Panc1 (cell line): ENCODE results near the gene CT45A6. TPM values are rescaled to one million over a fixed set of nuclear protein-coding genes. Genes with fewer than 3 reads are reported as not detected.
"Not testable (repeated sequence)": the region's sequence is repeated elsewhere in the genome, so short reads cannot be mapped to it uniquely, and the experiment has no call there.

Source experiments
- ATAC-seq: fragments of 200-7000 bp; cut with Tn5 transposase; 2 replicates; pipeline ENCODE4 v1.9.1; 2020; ENCODE audit warnings: mild to moderate bottlenecking, moderate library complexity
- Bru-seq: library from RNA; stranded (reverse); fragments of 400-500 nt; gene quantifications from one replicate; lab custom pipeline; 2021; lab: Mats Ljungman, UMichigan
- BruChase-seq, 2 experiments: library from RNA; stranded (reverse); fragments of 400-500 nt; gene quantifications; one replicate each; lab custom pipeline; 2021; lab: Mats Ljungman, UMichigan
- BruUV-seq: library from RNA; stranded (reverse); fragments of 400-500 nt; replicated peaks from 2 replicates; lab custom pipeline; 2021; lab: Mats Ljungman, UMichigan
- CTCF ChIA-PET: fragments of 300-600 bp; sonication (Branson Sonifier 250); formaldehyde crosslinking; loops from one replicate; lab custom pipeline; 2022; ENCODE audit warnings: antibody characterized with exemption; lab: Charles Lee
- POLR2A ChIA-PET: fragments of 300-600 bp; sonication (Branson Sonifier 250); formaldehyde crosslinking; loops from one replicate; lab custom pipeline; 2022; ENCODE audit warnings: antibody characterized with exemption; lab: Charles Lee
- DNase-seq: peaks from one replicate; pipeline ENCODE4 v3.0.0-alpha.2; 2010; ENCODE audit warnings: low read depth, low spot score
- H3K27ac ChIP-seq: 2 replicates; pipeline ENCODE4 v1.5.1; 2011; ENCODE audit warnings: mild to moderate bottlenecking, low read length, inconsistent platforms
- H3K27me3 ChIP-seq: fragments of 200-500 bp; sonication (Bioruptor generic); 2 replicates; pipeline ENCODE4 v1.6.0; 2014; ENCODE audit warnings: low read length, inconsistent platforms; ENCODE audit not compliant: control insufficient read depth, insufficient read depth
- H3K36me3 ChIP-seq: fragments of 200-500 bp; sonication (Bioruptor generic); 2 replicates; pipeline ENCODE4 v1.5.1; 2014; ENCODE audit warnings: inconsistent platforms, mild to moderate bottlenecking, low read length, moderate library complexity; ENCODE audit not compliant: control insufficient read depth, insufficient read depth
- H3K4me1 ChIP-seq: 2 replicates; pipeline ENCODE4 v1.5.1; 2011; ENCODE audit warnings: inconsistent platforms, mild to moderate bottlenecking, low read length, moderate library complexity; ENCODE audit not compliant: control insufficient read depth, insufficient read depth
- H3K4me3 ChIP-seq, 2 experiments: 2 replicates each; pipeline ENCODE4 v1.5.1; 2011 to 2012; ENCODE audit warnings: low read depth in 2 of 2, low read length in 2 of 2, mild to moderate bottlenecking in 2 of 2, inconsistent platforms in 1 of 2, moderate library complexity in 1 of 2
- H3K9me3 ChIP-seq: fragments of 200-500 bp; sonication (Bioruptor generic); 2 replicates; pipeline ENCODE4 v1.5.1; 2014; ENCODE audit warnings: low read depth, mild to moderate bottlenecking, inconsistent platforms, low read length, moderate library complexity; ENCODE audit not compliant: control insufficient read depth, insufficient read depth
- in situ Hi-C: cut with HindIII; loops from 2 replicates; pipeline ENCODE4 v1.10.0; 2016; ENCODE audit warnings: low sequenced_read_pairs, low pct_unique_long_range_greater_than_20kb
- intact Hi-C: fragments of 100-400 bp; cut with micrococcal nuclease; formaldehyde crosslinking; loops from one replicate; pipeline ENCODE4 v1.10.0; 2022; ENCODE audit not compliant: unreplicated experiment
- long read RNA-seq: library from polyadenylated mRNA; unstranded; transcript quantifications from one replicate; pipeline ENCODE4 v2.0.0, GENCODE V29; 2021; ENCODE audit not compliant: unreplicated experiment
- polyA plus RNA-seq: library from polyadenylated mRNA; unstranded; fragments of >200 nt; gene quantifications from one replicate; pipeline ENCODE4 v1.2.1, GENCODE V29; 2012; ENCODE audit warnings: missing spikeins; ENCODE audit not compliant: insufficient read length
- total RNA-seq: library from RNA; stranded (reverse); gene quantifications from one replicate; pipeline ENCODE4 v1.2.1, GENCODE V29; 2021; ENCODE audit not compliant: unreplicated experiment

CT45A6 gene, protein sequence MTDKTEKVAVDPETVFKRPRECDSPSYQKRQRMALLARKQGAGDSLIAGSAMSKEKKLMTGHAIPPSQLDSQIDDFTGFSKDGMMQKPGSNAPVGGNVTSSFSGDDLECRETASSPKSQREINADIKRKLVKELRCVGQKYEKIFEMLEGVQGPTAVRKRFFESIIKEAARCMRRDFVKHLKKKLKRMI
- total RNA-seq (not detected), Bru-seq, nascent RNA (not detected), BruChase-seq, experiment 1, labeled RNA remaining after a 2-hour chase (not detected), BruChase-seq, experiment 2, labeled RNA remaining after a 6-hour chase (not detected)
- polyA plus RNA-seq: not detected
- long read RNA-seq: 0 reads

DNA sequence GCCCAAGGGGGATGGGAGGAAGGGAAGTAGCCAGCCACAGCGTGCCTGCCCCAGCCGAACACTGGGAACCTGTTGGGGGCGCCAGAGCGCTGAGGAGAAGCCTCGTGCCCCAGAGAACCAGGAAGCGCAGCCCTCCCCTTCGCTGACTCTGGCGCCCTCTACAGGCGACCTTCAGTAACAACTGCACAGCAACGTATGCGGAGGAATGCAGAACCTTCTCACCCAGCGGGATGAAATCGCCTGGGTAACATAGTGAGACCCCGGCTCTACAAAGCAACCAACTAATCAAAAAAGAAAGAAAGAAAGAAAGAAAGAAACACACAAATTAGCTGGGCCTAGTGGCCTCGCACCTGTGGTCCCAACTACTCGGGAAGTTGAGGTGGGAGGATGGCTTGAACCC, at the start of gene CT45A6:
CT45A6 (minus strand) TSS at position 101 of the 400 bp plus-strand sequence. CDS start 3,794 bp downstream, outside the sequence.
- intact Hi-C loops, CTCF ChIA-PET, DNase-seq, H3K9me3 ChIP-seq, in situ Hi-C loops, H3K27ac ChIP-seq, BruUV-seq, H3K4me3 ChIP-seq, H3K27me3 ChIP-seq, POLR2A ChIA-PET, H3K36me3 ChIP-seq, H3K4me1 ChIP-seq, ATAC-seq: not testable (repeated sequence)

DNA sequence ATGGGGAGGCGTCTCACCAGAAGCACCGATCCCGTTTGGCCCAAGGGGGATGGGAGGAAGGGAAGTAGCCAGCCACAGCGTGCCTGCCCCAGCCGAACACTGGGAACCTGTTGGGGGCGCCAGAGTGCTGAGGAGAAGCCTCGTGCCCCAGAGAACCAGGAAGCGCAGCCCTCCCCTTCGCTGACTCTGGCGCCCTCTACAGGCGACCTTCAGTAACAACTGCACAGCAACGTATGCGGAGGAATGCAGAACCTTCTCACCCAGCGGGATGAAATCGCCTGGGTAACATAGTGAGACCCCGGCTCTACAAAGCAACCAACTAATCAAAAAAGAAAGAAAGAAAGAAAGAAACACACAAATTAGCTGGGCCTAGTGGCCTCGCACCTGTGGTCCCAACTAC, 34.6 kb upstream of the CT45A6 start, which contains the start of gene CT45A7:
CT45A7 (minus strand) TSS at position 101 of the 400 bp plus-strand sequence. CDS start 3,747 bp downstream, outside the sequence.
- DNase-seq, BruUV-seq, in situ Hi-C loops, POLR2A ChIA-PET, H3K27ac ChIP-seq, CTCF ChIA-PET, H3K4me1 ChIP-seq, H3K4me3 ChIP-seq, H3K36me3 ChIP-seq, intact Hi-C loops, H3K27me3 ChIP-seq, H3K9me3 ChIP-seq, ATAC-seq: not testable (repeated sequence)

DNA sequence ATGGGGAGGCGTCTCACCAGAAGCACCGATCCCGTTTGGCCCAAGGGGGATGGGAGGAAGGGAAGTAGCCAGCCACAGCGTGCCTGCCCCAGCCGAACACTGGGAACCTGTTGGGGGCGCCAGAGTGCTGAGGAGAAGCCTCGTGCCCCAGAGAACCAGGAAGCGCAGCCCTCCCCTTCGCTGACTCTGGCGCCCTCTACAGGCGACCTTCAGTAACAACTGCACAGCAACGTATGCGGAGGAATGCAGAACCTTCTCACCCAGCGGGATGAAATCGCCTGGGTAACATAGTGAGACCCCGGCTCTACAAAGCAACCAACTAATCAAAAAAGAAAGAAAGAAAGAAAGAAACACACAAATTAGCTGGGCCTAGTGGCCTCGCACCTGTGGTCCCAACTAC, 17.3 kb upstream of the CT45A6 start, which contains the start of gene CT45A2:
CT45A2 (minus strand) TSS at position 101 of the 400 bp plus-strand sequence. CDS start 3,747 bp downstream, outside the sequence.
- H3K27ac ChIP-seq, H3K4me3 ChIP-seq, CTCF ChIA-PET, ATAC-seq, POLR2A ChIA-PET, H3K9me3 ChIP-seq, H3K4me1 ChIP-seq, in situ Hi-C loops, H3K36me3 ChIP-seq, H3K27me3 ChIP-seq, intact Hi-C loops, DNase-seq, BruUV-seq: not testable (repeated sequence)

DNA sequence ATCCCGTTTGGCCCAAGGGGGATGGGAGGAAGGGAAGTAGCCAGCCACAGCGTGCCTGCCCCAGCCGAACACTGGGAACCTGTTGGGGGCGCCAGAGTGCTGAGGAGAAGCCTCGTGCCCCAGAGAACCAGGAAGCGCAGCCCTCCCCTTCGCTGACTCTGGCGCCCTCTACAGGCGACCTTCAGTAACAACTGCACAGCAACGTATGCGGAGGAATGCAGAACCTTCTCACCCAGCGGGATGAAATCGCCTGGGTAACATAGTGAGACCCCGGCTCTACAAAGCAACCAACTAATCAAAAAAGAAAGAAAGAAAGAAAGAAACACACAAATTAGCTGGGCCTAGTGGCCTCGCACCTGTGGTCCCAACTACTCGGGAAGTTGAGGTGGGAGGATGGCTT, 17.2 kb downstream of the CT45A6 start, which contains the start of gene CT45A5:
CT45A5 (minus strand) TSS at position 101 of the 400 bp plus-strand sequence. CDS start 3,774 bp downstream, outside the sequence.
- BruUV-seq, H3K27ac ChIP-seq, ATAC-seq: not testable (repeated sequence)

DNA sequence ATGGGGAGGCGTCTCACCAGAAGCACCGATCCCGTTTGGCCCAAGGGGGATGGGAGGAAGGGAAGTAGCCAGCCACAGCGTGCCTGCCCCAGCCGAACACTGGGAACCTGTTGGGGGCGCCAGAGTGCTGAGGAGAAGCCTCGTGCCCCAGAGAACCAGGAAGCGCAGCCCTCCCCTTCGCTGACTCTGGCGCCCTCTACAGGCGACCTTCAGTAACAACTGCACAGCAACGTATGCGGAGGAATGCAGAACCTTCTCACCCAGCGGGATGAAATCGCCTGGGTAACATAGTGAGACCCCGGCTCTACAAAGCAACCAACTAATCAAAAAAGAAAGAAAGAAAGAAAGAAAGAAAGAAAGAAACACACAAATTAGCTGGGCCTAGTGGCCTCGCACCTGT, 34.5 kb downstream of the CT45A6 start, which contains the start of gene CT45A3:
CT45A3 (minus strand) TSS at position 101 of the 400 bp plus-strand sequence. CDS start 3,747 bp downstream, outside the sequence.
- H3K27me3 ChIP-seq, H3K9me3 ChIP-seq, POLR2A ChIA-PET, intact Hi-C loops, BruUV-seq, H3K36me3 ChIP-seq, ATAC-seq, H3K27ac ChIP-seq, H3K4me3 ChIP-seq, DNase-seq, H3K4me1 ChIP-seq, CTCF ChIA-PET, in situ Hi-C loops: not testable (repeated sequence)

More for the DNA sequence above, 17.2 kb downstream of the CT45A6 start, which contains the start of gene CT45A5:
- DNase-seq, H3K27me3 ChIP-seq, intact Hi-C loops, H3K36me3 ChIP-seq, in situ Hi-C loops, H3K9me3 ChIP-seq, H3K4me1 ChIP-seq, CTCF ChIA-PET, POLR2A ChIA-PET, H3K4me3 ChIP-seq: not testable (repeated sequence)

DNA sequence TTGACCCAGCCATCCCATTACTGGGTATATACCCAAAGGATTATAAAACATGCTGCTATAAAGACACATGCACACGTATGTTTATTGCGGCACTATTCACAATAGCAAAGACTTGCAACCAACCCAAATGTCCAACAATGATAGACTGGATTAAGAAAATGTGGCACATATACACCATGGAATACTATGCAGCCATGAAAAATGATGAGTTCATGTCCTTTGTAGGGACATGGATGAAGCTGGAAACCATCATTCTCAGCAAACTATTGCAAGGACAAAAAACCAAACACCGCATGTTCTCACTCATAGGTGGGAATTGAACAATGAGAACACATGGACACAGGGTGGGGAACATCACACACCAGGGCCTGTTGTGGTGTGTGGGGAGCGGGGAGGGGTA, 57.8 kb downstream of the CT45A6 start:
- H3K27ac ChIP-seq, H3K4me3 ChIP-seq, POLR2A ChIA-PET, H3K9me3 ChIP-seq, BruUV-seq, ATAC-seq, CTCF ChIA-PET, DNase-seq, intact Hi-C loops, in situ Hi-C loops, H3K36me3 ChIP-seq, H3K27me3 ChIP-seq, H3K4me1 ChIP-seq: not testable (repeated sequence)
